NCI-H748 (cell line): ENCODE measurements around the gene PARD6B.
"Not testable (repeated sequence)": the region's sequence is repeated elsewhere in the genome, so short reads cannot be mapped to it uniquely, and the experiment has no call there.

Source experiments
- DNase-seq: peaks from one replicate; lab custom pipeline; 2025; ENCODE audit not compliant: unreplicated experiment; lab: John Stamatoyannopoulos, UW

The PARD6B gene

GRCh38 chr20:50703651-50704438, 27.5 kb upstream of the PARD6B start:
- DNase-seq: not testable (repeated sequence)

DNA sequence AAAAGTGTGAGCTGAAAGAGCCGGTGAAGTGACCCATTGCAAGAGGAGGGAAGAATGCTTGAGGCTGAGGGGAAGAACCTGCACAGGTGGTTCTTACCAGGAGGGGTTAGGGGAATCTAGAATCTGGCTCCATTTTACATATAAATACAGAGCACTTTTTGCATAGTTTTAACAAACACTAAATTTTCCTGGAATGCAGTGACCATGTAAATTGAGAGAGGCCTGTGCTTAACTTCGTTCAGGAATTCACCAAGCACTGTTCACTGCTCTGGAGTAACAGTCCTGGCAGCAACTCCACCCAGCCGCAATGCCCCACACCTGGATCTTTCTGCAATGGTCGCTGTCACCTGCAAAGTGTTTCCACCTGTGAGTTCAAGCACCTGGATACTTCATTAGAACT, 26.9 kb upstream of the PARD6B start:
- DNase-seq: no peak

- no peak for DNase-seq
Measured at GRCh38 chr20:50704971-50705370, 26.4 kb upstream of the PARD6B start.

DNA sequence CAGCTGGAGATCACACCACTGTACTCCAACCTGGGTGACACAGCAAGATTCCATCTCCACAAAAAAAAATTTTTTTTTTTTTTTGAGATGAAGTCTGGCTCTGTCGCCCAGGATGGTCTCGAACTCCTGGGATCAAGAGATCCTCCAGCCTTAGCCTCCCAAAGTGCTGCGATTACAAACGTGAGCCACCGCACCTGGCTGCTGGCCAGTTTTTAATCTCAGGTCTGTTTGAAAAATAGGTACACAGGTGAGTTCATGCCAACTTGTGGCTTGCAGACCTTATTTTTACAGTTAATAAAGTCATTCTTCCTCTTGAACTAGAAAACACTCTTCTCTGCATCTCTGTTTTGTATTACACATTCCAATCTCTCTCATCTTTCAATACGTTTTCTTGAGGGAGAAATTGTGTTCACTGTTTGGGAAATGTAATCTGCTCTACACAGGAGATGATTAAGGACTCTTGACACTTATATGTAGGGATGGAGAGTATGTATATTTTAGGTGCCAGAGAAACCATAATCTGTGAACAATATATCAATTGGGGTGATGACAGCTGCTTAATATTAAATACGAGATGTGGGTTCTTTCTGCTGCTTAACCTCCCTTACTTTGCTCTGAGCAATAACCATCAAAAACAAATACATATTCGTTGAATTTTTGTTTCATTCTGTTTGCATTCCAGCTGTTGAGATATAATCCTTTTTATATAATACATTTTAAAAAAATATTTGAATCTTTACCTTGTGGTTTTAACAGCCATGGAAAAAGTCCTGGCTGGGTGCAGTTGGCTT, 22.3 kb upstream of the PARD6B start:
- no peak for DNase-seq

DNA sequence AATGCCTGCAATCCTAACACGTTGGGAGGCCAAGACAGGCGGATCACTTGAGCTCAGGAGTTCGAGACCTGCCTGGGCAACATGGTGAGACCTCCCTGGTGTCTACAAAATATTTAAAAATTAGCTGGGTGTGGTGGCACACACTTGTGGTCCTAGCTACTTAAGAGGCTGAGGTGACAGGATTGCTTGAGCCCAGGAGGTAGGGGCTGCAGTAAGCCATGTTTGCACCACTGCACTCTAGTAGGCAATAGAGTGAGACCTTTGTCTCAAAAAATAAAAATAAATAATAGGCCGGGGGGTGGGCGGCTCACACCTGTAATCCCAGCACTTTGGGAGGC, 21.8 kb upstream of the PARD6B start:
- DNase-seq: no peak

DNA sequence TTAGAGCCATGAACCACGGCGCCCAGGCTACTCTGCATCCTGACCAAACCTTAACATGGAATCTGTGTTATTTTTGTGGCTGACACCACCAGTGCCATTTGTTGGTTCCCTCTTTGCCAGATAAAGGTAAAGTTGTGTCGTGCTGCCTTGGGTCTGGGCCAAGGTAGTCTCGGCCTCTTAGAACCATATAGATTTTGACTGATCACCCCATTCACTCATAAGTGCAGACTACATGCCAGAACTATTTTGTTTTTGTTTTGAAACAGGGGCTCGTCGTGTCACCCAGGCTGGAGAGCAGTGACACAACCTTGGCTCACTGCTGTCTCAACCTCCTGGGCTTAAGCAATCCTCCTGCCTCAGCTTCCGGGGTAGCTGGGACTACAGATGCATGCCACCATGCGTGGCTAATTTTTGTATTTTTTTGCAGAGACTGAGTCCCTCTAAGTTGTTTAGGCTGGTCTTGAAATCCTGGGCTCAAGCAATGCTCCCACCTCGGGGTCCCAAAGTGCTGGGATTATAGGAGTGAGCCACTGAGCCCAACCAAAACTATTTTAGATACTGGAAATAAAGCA, 20.8 kb upstream of the PARD6B start:
- no peak for DNase-seq

- DNase-seq: no peak
Measured at GRCh38 chr20:50711113-50711825, 20.1 kb upstream of the PARD6B start.

DNA sequence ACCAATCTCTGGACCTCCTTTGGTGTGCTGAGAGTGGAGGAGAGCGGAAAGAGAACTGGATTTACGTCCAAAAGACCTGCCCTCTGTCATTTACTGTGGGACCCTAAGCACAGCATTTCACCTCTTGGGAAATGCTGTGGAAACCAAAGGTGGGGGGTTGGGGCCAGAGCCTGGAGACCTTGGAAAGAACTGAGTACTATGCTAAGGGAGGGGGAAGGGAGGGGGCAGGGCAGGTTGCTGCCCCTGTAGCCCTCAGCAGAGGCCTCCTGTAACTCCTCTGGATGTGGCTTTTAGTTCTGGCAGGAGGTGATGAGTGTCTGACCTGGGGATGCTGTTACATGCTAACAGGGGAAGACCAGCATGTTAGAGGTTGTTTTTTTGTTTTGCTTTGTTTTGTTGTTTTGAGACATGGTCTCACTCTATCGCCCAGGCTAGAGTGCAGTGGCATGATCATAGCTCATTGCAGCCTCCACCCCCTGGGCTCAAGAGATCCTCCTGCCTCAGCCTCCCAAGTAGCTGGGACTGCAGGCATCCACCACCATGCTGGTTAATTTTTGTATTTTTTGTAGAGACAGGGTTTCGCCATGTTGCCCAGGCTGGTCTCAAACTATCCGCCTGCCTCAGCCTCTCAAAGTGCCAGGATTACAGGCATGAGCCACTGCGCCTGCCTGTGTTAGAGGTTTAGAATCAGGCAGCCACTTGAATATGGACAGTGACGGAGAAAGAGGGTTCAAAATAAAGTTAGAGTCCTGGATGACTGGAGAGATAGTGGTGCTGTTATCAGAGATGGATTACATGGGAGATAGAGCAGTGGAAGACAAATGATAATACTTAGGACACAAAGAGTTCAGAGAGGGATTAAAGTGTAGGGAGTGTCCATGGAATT, 18.4 kb upstream of the PARD6B start:
- DNase-seq: no peak

DNA sequence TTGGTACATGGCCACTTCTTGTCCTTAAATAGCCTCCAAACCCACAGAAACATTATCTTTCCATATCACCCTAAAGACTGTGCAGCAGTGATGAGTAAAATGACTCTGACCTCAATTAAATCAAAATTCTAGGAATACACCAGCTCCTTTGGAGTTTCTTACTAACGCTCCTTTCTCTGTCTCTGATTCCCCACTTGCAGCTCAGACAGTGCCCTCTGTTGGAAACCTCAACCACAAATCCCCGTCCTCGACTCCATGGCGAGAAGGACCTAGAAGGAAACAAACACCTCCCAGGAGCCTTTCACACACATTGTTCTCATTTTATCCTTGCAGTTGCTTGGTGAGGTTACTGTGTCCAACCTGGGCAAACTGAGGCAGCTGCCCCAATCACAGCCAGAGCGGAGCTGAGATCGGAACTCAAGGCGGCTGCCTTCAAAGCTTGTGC, 17.7 kb upstream of the PARD6B start:
- no peak for DNase-seq

DNA sequence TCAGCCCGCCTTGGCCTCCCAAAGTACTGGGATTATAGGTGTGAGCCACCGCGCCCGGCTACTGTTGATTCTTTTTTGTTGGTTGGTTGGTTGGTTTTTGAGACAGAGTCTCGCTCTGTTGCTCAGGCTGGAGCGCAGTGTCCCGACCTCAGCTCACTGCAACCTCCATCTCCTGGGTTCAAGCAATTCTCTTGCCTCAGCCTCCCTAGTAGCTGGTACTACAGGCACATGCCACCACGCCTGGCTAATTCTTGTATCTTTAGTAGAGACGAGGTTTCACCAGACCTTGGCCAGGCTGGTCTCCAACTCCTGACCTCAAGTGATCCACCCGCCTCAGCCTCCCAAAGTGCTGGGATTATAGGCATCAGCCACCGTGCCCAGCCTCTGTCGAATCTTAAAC, 17.0 kb upstream of the PARD6B start:
- DNase-seq: not testable (repeated sequence)

DNA sequence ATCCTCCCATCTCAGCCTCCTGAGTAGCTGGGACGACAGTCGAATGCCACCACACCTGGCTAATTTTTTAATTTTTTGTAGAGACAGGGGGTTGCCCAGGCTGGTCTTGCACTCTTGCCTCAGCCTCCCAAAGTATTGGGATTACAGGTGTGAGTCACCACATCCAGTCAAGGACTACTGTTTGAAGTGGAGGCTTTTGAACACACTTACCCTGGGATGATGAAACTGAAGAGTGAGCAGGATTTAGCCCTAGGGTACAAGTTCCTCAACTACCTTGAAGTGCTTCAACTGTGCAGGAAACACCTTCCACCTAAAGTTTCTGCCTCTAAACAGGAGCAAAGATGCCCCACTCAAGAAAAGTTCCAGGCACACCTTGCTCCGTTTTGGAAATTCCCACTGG, 15.7 kb upstream of the PARD6B start:
- DNase-seq: no peak

DNA sequence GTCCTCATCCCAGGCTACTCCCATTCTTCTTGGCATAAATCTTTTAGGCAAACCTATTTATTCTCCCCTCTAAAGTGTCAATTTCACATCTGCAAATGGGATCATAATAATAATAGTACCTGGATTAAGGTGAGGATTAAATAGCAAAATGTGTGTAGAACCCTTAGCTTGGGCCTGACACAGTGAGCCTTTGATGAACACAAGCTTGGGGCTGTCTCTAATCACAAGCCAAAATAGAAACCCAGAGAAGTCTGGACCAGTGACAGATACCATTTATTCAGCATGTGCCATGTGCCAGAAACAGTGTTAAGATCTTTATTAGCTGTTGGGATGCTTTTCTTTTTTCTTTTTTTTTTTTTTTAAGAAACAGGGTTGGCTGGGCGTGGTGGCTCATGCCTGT, 14.9 kb upstream of the PARD6B start:
- DNase-seq: no peak

DNA sequence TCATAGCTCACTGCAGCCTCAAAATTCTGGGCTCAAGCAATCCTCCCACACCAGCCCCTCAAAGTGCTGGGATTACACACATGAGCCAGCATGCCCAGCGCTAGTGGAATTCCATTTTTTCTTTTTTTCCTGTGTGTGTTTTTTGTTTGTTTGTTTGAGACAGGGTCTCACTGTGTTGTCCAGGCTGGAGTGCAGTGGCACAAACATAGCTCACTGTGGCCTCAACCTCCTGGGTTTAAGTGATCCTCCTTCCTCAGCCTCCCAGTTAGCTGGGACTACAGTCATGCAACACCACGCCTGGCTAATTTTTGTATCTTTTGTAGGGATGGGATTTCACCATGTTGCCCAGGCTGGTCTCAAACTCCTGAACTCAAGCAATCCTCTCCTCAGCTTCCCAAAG, 14.1 kb upstream of the PARD6B start:
- no peak for DNase-seq

DNA sequence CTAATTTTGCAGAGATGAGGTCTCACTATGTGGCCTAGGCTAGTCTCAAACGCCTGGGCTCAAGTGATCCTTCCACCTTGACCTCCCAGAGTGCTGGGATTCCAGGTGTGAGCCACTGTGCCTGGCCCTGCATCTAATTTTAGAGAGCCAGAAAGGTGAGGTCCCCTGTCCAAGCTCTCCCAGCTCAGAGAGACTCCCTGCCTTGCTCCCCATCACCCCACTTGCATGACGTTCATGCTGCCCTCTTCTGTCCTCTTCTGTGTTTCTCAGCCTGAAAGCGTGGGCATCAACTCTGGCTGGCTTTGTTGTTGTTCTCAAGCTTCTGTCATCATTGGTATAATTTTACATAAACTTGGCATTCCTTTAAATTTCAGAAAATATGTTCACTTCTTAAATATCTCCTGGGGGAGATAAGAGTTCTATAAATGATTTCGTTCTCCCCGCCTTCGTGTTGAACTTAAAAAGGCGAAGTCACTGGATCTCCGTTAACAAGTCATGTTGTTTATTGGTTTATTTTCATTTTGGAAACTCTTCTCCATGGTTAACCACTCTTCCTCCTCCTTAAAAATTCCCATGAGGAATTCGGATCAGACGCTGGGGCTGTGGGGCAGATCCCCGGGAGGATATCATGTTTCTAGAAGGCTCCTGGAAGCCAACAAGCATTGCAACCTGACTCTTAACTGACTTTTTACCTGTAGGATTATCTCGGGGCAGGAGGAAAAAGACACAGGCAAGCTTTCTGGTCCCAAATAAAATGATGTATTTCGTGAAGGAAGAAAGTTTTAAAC, 13.2 kb upstream of the PARD6B start:
- DNase-seq: no peak

GRCh38 chr20:50719328-50719727, 12.1 kb upstream of the PARD6B start:
- DNase-seq: no peak

DNA sequence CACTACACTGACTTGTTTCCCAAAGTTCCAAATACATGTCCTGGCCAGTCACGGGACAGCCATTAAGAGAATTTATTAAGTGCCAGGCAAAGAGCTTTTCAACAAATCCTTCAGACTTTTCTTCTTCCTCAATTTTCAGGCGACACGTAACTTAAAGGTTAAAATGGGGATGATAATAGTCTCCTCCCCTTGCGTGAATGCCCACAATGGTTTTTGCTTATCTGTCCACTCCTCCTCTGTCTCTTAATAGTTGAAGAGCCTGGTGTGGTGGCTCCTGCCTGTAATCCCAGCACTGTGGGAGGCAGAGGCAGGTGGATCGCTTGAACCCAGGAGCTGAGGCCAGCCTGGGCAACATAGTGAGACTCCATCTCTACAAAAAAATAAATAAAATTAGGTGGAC, 11.4 kb upstream of the PARD6B start:
- DNase-seq: no peak

DNA sequence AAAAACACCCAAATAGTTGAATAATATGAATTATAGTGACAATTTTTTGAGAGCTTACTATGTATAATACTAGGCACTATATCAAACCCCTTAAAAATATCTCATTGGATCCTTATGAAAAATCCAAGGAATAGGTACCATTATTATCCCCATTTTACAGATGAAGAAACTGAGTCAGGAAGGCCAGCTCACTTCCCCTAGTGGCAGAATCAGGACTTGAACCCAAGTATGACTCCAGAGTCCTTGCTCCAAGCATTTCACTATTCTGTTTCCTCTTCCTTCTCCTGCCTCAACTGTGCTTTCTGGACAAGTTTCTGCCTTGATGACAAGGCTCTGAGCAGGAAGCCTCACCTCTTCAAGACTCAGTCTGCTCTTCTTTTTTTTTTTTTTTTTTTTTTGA, 10.8 kb upstream of the PARD6B start:
- no peak for DNase-seq

DNA sequence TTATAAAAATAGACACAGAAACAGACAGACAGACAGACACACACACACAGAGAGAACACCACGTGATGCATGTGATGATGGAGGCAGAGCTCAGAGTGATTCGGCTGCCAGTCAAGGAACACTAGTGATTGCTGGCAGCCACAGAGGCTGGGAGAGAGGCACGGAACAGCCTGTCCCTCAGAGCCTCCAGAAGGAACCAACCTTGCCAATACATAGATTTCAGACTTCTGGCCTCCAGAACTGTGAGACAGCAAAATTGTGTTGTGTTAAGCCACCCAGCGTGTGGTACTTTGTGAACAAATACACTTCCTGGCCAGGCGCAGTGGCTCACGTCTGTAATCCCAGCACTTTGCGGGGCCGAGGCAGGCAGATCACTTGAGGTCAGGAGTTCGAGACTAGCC, 9.5 kb upstream of the PARD6B start:
- DNase-seq: no peak

DNA sequence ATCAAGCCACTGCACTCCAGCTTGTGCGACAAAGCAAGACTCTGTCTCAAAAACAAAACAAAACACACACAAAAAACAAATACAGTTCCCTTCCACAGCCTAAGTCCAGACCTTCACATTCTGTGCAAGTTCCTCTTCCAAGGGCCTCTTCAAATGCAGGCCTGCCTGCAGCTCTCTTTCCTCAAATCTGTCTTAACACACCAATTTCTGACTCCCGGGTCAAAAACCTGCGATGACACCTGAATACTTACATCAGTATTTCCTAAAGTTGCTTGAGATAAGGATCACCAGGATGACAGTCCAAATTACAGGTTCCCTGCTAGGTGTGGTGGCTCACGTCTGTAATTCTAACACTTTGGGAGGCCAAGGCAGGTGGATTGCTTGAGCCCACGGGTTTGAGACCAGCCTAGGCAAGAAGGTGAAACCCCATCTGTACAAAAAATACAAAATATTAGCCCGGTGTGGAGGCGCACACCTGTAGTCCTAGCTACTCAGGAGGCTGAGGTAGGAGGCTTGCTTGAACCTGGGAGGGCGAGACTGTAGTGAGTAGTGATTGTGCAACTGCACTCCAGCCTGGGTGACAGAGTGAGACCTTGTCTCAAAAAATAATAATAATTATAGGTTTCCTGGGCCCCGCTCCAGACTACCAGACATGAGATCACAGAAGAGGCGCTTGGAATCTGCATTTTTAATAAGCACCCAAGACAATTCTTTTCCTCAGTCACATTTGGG, 8.8 kb upstream of the PARD6B start:
- no peak for DNase-seq
